Neural cell (in vitro differentiated cells): Measurements from ENCODE around the gene VEPH1.

Experiments used
- CTCF ChIP-seq: fragments of 450-650 bp; IDR thresholded peaks from 2 replicates; pipeline ENCODE4 v1.5.1; 2014; ENCODE audit warnings: antibody characterized with exemption, mild to moderate bottlenecking, moderate library complexity; ENCODE audit not compliant: poor library complexity, severe bottlenecking
- EP300 ChIP-seq: fragments of 450-650 bp; conservative IDR thresholded peaks from 2 replicates; pipeline ENCODE4 v1.6.1; 2014; ENCODE audit warnings: antibody characterized with exemption, mild to moderate bottlenecking, moderate library complexity; ENCODE audit not compliant: poor library complexity, severe bottlenecking
- EZH2 ChIP-seq: fragments of 200-600, 300-800 bp; shearing (Covaris generic), sonication (generic); IDR thresholded peaks from 2 replicates; pipeline ENCODE4 v1.6.1; 2014; ENCODE audit warnings: antibody characterized with exemption, low read length, borderline replicate concordance, mild to moderate bottlenecking; ENCODE audit not compliant: insufficient read depth, poor library complexity, severe bottlenecking
- POLR2AphosphoS5 ChIP-seq: IDR thresholded peaks from 2 replicates; pipeline ENCODE4 v1.6.1; 2012
- RAD21 ChIP-seq: fragments of 450-650 bp; conservative IDR thresholded peaks from 2 replicates; pipeline ENCODE4 v1.6.1; 2014; ENCODE audit warnings: antibody characterized with exemption, mild to moderate bottlenecking, moderate library complexity
- REST ChIP-seq: IDR thresholded peaks from 2 replicates; pipeline ENCODE4 v1.6.1; 2012; ENCODE audit warnings: borderline replicate concordance
- SMC3 ChIP-seq: fragments of 450-650 bp; conservative IDR thresholded peaks from 2 replicates; pipeline ENCODE4 v1.6.1; 2014; ENCODE audit warnings: antibody characterized with exemption, mild to moderate bottlenecking, moderate library complexity; ENCODE audit not compliant: poor library complexity
- TAF1 ChIP-seq: IDR thresholded peaks from 2 replicates; pipeline ENCODE4 v1.6.1; 2012; ENCODE audit warnings: low read depth

GRCh38 chr3:157355276-157355675 is 147.9 kb downstream of the VEPH1 start:
- TF ChIP-seq POLR2AphosphoS5 (no peak), EZH2 (no peak), CTCF (no peak), REST (no peak), EP300 (no peak), SMC3 (no peak), RAD21 (no peak), TAF1 (no peak)
